ENCODE results near the gene LCN9. TPM values are rescaled to one million over a fixed set of nuclear protein-coding genes. Genes with fewer than 3 reads are reported as not detected.

LCN9 gene
- total RNA-seq, 1 experiment from 2014 or later: not detected

DNA sequence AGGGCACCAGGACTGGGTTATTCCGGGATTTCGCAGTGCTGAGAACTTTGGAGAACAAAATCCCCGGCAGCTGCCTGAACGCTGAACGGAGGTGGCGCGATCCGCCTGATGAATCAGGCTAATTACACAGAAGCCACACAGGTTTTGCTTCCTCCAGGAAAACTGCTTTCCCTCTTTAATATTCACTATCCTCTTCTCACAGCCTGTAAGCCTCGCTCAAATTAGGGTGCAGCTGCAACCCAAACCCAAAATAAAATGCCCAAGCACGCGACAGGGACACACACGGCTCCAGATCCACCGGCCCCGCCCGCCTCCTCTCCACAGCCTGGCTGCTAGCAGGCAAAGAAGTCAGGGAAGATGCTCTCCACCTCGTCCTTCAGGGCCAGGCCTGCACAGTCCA is 30.2 kb downstream of the LCN9 start:
- ChIA-PET POLR2A (interaction anchor here (0.6 kb wide), 1 partner anchor 27 kb away, joined by 3 read pairs; no protein-coding TSS in a partner anchor), CTCF (no interaction called here)
- no peak for DNase-seq (ENCODE audit: low read depth, low spot score)
- Histone ChIP-seq H3K27ac (ENCODE audit: low read length) (no peak overlapping the region), H3K36me3 (ENCODE audit: control insufficient read depth, insufficient read depth, low read length) (no peaks in the 10 kb centered on the region), H3K4me3 (ENCODE audit: low read depth in 2 of 2, low read length in 2 of 2) (no peak overlapping the region), H3K9me3 (ENCODE audit: control insufficient read depth, insufficient read depth, low read depth, low read length) (no peaks in the 10 kb centered on the region), H3K27me3 (ENCODE audit: control insufficient read depth, insufficient read depth, low read length) (no peaks in the 10 kb centered on the region), H3K4me1 (ENCODE audit: control insufficient read depth, insufficient read depth, low read length) (no peaks in the 10 kb centered on the region)
- BruUV-seq (replicated peaks): no TSS peak
- TF ChIP-seq, protein P1, sequence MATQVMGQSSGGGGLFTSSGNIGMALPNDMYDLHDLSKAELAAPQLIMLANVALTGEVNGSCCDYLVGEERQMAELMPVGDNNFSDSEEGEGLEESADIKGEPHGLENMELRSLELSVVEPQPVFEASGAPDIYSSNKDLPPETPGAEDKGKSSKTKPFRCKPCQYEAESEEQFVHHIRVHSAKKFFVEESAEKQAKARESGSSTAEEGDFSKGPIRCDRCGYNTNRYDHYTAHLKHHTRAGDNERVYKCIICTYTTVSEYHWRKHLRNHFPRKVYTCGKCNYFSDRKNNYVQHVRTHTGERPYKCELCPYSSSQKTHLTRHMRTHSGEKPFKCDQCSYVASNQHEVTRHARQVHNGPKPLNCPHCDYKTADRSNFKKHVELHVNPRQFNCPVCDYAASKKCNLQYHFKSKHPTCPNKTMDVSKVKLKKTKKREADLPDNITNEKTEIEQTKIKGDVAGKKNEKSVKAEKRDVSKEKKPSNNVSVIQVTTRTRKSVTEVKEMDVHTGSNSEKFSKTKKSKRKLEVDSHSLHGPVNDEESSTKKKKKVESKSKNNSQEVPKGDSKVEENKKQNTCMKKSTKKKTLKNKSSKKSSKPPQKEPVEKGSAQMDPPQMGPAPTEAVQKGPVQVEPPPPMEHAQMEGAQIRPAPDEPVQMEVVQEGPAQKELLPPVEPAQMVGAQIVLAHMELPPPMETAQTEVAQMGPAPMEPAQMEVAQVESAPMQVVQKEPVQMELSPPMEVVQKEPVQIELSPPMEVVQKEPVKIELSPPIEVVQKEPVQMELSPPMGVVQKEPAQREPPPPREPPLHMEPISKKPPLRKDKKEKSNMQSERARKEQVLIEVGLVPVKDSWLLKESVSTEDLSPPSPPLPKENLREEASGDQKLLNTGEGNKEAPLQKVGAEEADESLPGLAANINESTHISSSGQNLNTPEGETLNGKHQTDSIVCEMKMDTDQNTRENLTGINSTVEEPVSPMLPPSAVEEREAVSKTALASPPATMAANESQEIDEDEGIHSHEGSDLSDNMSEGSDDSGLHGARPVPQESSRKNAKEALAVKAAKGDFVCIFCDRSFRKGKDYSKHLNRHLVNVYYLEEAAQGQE (IDR thresholded peaks at IDR 0.05; ENCODE audit: insufficient read depth in 1 of 2, low read depth in 2 of 2, low read length in 1 of 2): no peak
- TF ChIP-seq TCF7L2 (IDR thresholded peaks at IDR 0.05; ENCODE audit: low read depth, low read length): no peak
- TF ChIP-seq SIN3A (IDR thresholded peaks at IDR 0.05; ENCODE audit: borderline replicate concordance, insufficient read depth, low read depth, low read length): no peak
- TF ChIP-seq POLR2AphosphoS5 (IDR thresholded peaks at IDR 0.05; ENCODE audit: low read depth, low read length): no peak
- TF ChIP-seq, protein P2, sequence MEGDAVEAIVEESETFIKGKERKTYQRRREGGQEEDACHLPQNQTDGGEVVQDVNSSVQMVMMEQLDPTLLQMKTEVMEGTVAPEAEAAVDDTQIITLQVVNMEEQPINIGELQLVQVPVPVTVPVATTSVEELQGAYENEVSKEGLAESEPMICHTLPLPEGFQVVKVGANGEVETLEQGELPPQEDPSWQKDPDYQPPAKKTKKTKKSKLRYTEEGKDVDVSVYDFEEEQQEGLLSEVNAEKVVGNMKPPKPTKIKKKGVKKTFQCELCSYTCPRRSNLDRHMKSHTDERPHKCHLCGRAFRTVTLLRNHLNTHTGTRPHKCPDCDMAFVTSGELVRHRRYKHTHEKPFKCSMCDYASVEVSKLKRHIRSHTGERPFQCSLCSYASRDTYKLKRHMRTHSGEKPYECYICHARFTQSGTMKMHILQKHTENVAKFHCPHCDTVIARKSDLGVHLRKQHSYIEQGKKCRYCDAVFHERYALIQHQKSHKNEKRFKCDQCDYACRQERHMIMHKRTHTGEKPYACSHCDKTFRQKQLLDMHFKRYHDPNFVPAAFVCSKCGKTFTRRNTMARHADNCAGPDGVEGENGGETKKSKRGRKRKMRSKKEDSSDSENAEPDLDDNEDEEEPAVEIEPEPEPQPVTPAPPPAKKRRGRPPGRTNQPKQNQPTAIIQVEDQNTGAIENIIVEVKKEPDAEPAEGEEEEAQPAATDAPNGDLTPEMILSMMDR (IDR thresholded peaks at IDR 0.05): no peak
- in situ Hi-C loops (cut with HindIII; ENCODE audit: low pct_unique_long_range_greater_than_20kb, low sequenced_read_pairs): no loop called here
- ATAC-seq: no peak
- intact Hi-C loops (cut with micrococcal nuclease; ENCODE audit: unreplicated experiment): no loop called here

DNA sequence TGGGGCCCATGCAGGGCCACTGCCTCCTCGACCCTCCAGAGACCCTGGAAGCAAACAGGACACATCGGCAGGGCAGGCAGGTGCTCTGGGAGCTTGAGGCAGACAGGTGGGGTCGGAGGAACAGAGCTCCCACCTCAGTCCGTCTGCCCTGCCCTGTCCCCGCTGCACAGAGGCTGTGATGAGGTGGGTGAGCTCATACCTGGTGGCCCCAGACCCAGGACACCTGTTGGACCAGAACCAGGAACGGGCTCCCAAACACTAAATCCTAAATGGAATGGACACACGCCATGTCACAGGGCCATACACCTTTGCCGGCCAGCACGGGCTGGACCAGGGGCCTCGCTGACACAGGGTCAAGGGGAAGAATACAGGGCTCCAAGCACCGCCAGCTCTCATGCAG is 30.7 kb downstream of the LCN9 start:
- TF ChIP-seq TCF7L2 (IDR thresholded peaks at IDR 0.05; ENCODE audit: low read depth, low read length): no peak
- TF ChIP-seq SIN3A (IDR thresholded peaks at IDR 0.05; ENCODE audit: borderline replicate concordance, insufficient read depth, low read depth, low read length): no peak
- TF ChIP-seq, protein P2 (IDR thresholded peaks at IDR 0.05): no peak
- TF ChIP-seq, protein P1 (IDR thresholded peaks at IDR 0.05; ENCODE audit: insufficient read depth in 1 of 2, low read depth in 2 of 2, low read length in 1 of 2): no peak
- TF ChIP-seq POLR2AphosphoS5 (IDR thresholded peaks at IDR 0.05; ENCODE audit: low read depth, low read length): no peak
- ATAC-seq (no peak), DNase-seq (ENCODE audit: low read depth, low spot score) (no peak)
- Histone ChIP-seq H3K27ac (ENCODE audit: low read length) (no peak overlapping the region), H3K9me3 (ENCODE audit: control insufficient read depth, insufficient read depth, low read depth, low read length) (no peaks in the 10 kb centered on the region), H3K4me3 (ENCODE audit: low read depth in 2 of 2, low read length in 2 of 2) (no peak overlapping the region), H3K27me3 (ENCODE audit: control insufficient read depth, insufficient read depth, low read length) (no peaks in the 10 kb centered on the region), H3K4me1 (ENCODE audit: control insufficient read depth, insufficient read depth, low read length) (no peaks in the 10 kb centered on the region), H3K36me3 (ENCODE audit: control insufficient read depth, insufficient read depth, low read length) (no peaks in the 10 kb centered on the region)
- BruUV-seq (replicated peaks): no TSS peak
- ChIA-PET POLR2A (no interaction called here), CTCF (no interaction called here)
- intact Hi-C loops (cut with micrococcal nuclease; ENCODE audit: unreplicated experiment): no loop called here
- in situ Hi-C loops (cut with HindIII; ENCODE audit: low pct_unique_long_range_greater_than_20kb, low sequenced_read_pairs): no loop called here

Measured in Panc1 (cell line).